ENCODE data around the gene GET3.
A peak's percentile ranks its signal among the peaks of the same experiment; 100 is the strongest.

GET3 gene

GRCh38 chr19:12784871-12785430 lies 47.7 kb downstream of the GET3 start:
- peaks cover 52% of the 10 kb centered on the region for H3K4me1 ChIP-seq (ENCODE audit: low read depth, poor library complexity, severe bottlenecking)
- H4K20me1 ChIP-seq (ENCODE audit: insufficient read depth): no peaks in the 10 kb centered on the region
- H3K4me3 ChIP-seq (IDR thresholded peaks at IDR 0.05; ENCODE audit: insufficient read depth, low read depth, low read length): no peak overlapping the region
- H3K79me2 ChIP-seq (ENCODE audit: insufficient read depth, low read depth): no peaks in the 10 kb centered on the region
- no peaks in the 10 kb centered on the region for H3K36me3 ChIP-seq (ENCODE audit: insufficient read depth)
- H2AFZ ChIP-seq (ENCODE audit: low read depth): no peak overlapping the region
- no peak for TF ChIP-seq CTCF (conservative IDR thresholded peaks at IDR 0.05; ENCODE audit: low read depth, low read length)
- 0 out of 2 replicates have a peak overlapping the region, but pooled peaks have one; percentile 28 for H3K27ac ChIP-seq
- H3K27me3 ChIP-seq (ENCODE audit: insufficient read depth, low read depth): no peaks in the 10 kb centered on the region
- H3K9ac ChIP-seq: no peak overlapping the region
- no peak overlapping the region for H3K4me2 ChIP-seq

- H2AFZ ChIP-seq (ENCODE audit: low read depth): no peak overlapping the region
- H3K79me2 ChIP-seq (ENCODE audit: insufficient read depth, low read depth): no peaks in the 10 kb centered on the region
- peak overlapping the region; percentile 28; the same call in 1 of the 2 replicates for H3K27ac ChIP-seq
- no peaks in the 10 kb centered on the region for H3K27me3 ChIP-seq (ENCODE audit: insufficient read depth, low read depth)
- H3K9ac ChIP-seq: no peak overlapping the region
- no peak overlapping the region for H3K4me2 ChIP-seq
- H4K20me1 ChIP-seq (ENCODE audit: insufficient read depth): no peaks in the 10 kb centered on the region
- TF ChIP-seq CTCF (conservative IDR thresholded peaks at IDR 0.05; ENCODE audit: low read depth, low read length): no peak
- H3K4me3 ChIP-seq (IDR thresholded peaks at IDR 0.05; ENCODE audit: insufficient read depth, low read depth, low read length): no peak overlapping the region
- peaks cover 56% of the 10 kb centered on the region for H3K4me1 ChIP-seq (ENCODE audit: low read depth, poor library complexity, severe bottlenecking)
- no peaks in the 10 kb centered on the region for H3K36me3 ChIP-seq (ENCODE audit: insufficient read depth)
Measured at GRCh38 chr19:12785431-12786031, 48.2 kb downstream of the GET3 start.

GRCh38 chr19:12786141-12786870 lies 49.0 kb downstream of the GET3 start:
- Histone ChIP-seq H3K4me1 (ENCODE audit: low read depth, poor library complexity, severe bottlenecking) (peaks cover 60% of the 10 kb centered on the region), H3K27me3 (ENCODE audit: insufficient read depth, low read depth) (no peaks in the 10 kb centered on the region), H3K4me2 (no peak overlapping the region), H3K27ac (no peak overlapping the region; the same call in 1 of the 2 replicates), H3K36me3 (ENCODE audit: insufficient read depth) (no peaks in the 10 kb centered on the region), H3K9ac (no peak overlapping the region), H2AFZ (ENCODE audit: low read depth) (no peak overlapping the region), H3K79me2 (ENCODE audit: insufficient read depth, low read depth) (no peaks in the 10 kb centered on the region), H4K20me1 (ENCODE audit: insufficient read depth) (no peaks in the 10 kb centered on the region), H3K4me3 (IDR thresholded peaks at IDR 0.05; ENCODE audit: insufficient read depth, low read depth, low read length) (no peak overlapping the region)
- TF ChIP-seq CTCF (conservative IDR thresholded peaks at IDR 0.05; ENCODE audit: low read depth, low read length): no peak

GRCh38 chr19:12786952-12787351 lies 49.7 kb downstream of the GET3 start:
- Histone ChIP-seq H3K4me3 (IDR thresholded peaks at IDR 0.05; ENCODE audit: insufficient read depth, low read depth, low read length) (no peak overlapping the region), H3K4me2 (no peak overlapping the region), H2AFZ (ENCODE audit: low read depth) (no peak overlapping the region), H3K9ac (no peak overlapping the region), H3K4me1 (ENCODE audit: low read depth, poor library complexity, severe bottlenecking) (peaks cover 55% of the 10 kb centered on the region), H3K36me3 (ENCODE audit: insufficient read depth) (no peaks in the 10 kb centered on the region), H4K20me1 (ENCODE audit: insufficient read depth) (no peaks in the 10 kb centered on the region), H3K27me3 (ENCODE audit: insufficient read depth, low read depth) (no peaks in the 10 kb centered on the region), H3K27ac (no peak overlapping the region), H3K79me2 (ENCODE audit: insufficient read depth, low read depth) (peaks cover 6% of the 10 kb centered on the region; the same call in 1 of the 2 replicates)
- TF ChIP-seq CTCF (conservative IDR thresholded peaks at IDR 0.05; ENCODE audit: low read depth, low read length): no peak
